Type B pancreatic cell (in vitro differentiated cells): Measurements from ENCODE around the gene TMEM123. TPM values are rescaled to one million over a fixed set of nuclear protein-coding genes. Genes with fewer than 3 reads are reported as not detected.
"Not testable (repeated sequence)": the region's sequence is repeated elsewhere in the genome, so short reads cannot be mapped to it uniquely, and the experiment has no call there.

Experiments used
- DNase-seq: peaks from one replicate; pipeline ENCODE4 v3.0.0; 2021; ENCODE audit warnings: mixed read lengths; ENCODE audit not compliant: unreplicated experiment; ENCODE audit errors: extremely low spot score
- H3K27ac Mint-ChIP-seq: 2 replicates; pipeline ENCODE4 v1.8.0; 2021; ENCODE audit warnings: mild to moderate bottlenecking, mixed read lengths
- H3K27me3 Mint-ChIP-seq: 2 replicates; pipeline ENCODE4 v1.8.0; 2021; ENCODE audit warnings: mixed read lengths
- H3K36me3 Mint-ChIP-seq: 2 replicates; pipeline ENCODE4 v1.8.0; 2021; ENCODE audit warnings: mixed read lengths
- H3K4me1 Mint-ChIP-seq: one replicate; pipeline ENCODE4 v1.8.0; 2021; ENCODE audit warnings: mixed read lengths; ENCODE audit not compliant: unreplicated experiment
- H3K4me3 Mint-ChIP-seq: 2 replicates; pipeline ENCODE4 v1.8.0; 2021; ENCODE audit warnings: mild to moderate bottlenecking, mixed read lengths
- H3K9me3 Mint-ChIP-seq: 2 replicates; pipeline ENCODE4 v1.8.0; 2021; ENCODE audit warnings: mixed read lengths
- total RNA-seq: library from RNA; stranded (reverse); gene quantifications from 2 replicates; pipeline ENCODE4 v1.2.1, GENCODE V29; 2021; ENCODE audit warnings: low replicate concordance
- TF ChIP-seq, protein P1 (sequence below): fragments of 200-600 bp; sonication (generic); conservative IDR thresholded peaks from 2 replicates; pipeline ENCODE4 v1.5.0; 2021; ENCODE audit warnings: antibody characterized with exemption, mild to moderate bottlenecking

TMEM123 gene
- total RNA-seq, 1 donor from 2014 or later: 144 TPM

DNA sequence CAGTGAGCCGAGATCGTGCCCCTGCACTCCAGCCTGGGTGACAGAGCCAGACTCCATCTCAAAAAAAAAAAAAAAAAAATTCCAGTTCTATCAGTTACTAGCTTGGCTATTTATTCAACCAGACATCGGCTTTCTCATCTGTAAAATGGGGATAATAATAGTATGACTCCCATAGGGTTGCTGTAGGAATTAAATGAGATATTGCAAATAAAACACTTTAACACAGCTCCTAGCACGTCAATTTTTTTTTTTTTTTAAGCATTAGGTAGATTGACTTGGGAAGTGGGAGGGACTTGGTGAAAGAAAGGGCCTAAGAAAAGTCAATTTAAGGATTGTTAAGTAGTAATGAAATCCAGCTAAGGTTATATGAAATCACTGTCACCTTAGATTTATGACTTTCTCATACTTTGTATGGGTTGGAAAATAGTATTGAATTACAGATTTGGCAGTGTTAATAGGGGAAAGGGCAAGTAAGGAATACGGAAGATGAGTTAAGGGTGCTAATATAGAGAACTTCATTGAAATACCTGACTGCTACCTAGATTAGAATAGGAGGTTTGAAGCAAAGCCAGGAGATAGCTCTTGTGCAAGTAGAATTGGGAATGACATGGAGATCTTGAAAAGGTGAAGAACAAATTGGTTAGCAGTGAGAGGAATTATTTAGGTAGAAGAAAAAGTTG lies 76.7 kb downstream of the TMEM123 start:
- no peak overlapping the region for H3K27ac Mint-ChIP-seq
- no peaks in the 10 kb centered on the region for H3K9me3 Mint-ChIP-seq
- H3K27me3 Mint-ChIP-seq: no peaks in the 10 kb centered on the region
- TF ChIP-seq, protein P1, sequence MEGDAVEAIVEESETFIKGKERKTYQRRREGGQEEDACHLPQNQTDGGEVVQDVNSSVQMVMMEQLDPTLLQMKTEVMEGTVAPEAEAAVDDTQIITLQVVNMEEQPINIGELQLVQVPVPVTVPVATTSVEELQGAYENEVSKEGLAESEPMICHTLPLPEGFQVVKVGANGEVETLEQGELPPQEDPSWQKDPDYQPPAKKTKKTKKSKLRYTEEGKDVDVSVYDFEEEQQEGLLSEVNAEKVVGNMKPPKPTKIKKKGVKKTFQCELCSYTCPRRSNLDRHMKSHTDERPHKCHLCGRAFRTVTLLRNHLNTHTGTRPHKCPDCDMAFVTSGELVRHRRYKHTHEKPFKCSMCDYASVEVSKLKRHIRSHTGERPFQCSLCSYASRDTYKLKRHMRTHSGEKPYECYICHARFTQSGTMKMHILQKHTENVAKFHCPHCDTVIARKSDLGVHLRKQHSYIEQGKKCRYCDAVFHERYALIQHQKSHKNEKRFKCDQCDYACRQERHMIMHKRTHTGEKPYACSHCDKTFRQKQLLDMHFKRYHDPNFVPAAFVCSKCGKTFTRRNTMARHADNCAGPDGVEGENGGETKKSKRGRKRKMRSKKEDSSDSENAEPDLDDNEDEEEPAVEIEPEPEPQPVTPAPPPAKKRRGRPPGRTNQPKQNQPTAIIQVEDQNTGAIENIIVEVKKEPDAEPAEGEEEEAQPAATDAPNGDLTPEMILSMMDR: no peak
- H3K4me1 Mint-ChIP-seq: no peaks in the 10 kb centered on the region
- peaks cover 35% of the 10 kb centered on the region for H3K36me3 Mint-ChIP-seq
- H3K4me3 Mint-ChIP-seq: no peak overlapping the region
- DNase-seq: no peak

- H3K36me3 Mint-ChIP-seq: peaks cover 32% of the 10 kb centered on the region
- not testable (repeated sequence) for H3K27ac Mint-ChIP-seq, H3K9me3 Mint-ChIP-seq
Measured at GRCh38 chr11:102374633-102375424, 77.7 kb downstream of the TMEM123 start.

GRCh38 chr11:102368472-102368871 lies 84.1 kb downstream of the TMEM123 start:
- no peak overlapping the region for H3K27ac Mint-ChIP-seq
- peaks cover 43% of the 10 kb centered on the region for H3K36me3 Mint-ChIP-seq

More at GRCh38 chr11:102374633-102375424, 77.7 kb downstream of the TMEM123 start:
- not testable (repeated sequence) for H3K27me3 Mint-ChIP-seq, H3K4me1 Mint-ChIP-seq, DNase-seq
- H3K4me3 Mint-ChIP-seq: peak overlapping the region; percentile 31

DNA sequence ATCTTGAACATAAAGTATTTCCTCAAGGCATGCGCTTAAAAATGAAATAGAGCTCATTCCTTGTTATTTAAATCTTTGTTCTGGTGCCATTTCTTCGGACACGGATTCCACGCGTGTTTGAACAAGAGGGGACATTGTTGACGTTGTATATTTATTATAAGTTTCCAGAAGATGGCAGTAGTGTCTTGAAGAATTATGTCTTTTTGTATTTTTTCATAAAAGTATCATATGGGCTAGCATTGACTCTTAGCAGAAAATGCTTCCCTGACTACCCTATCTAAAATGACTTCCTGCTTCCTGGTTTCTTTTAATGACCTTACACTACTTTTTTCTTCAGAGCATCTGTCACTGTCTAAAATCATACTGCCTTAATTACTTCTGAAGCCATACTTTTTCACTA lies 85.2 kb downstream of the TMEM123 start:
- H3K27me3 Mint-ChIP-seq: no peaks in the 10 kb centered on the region
- DNase-seq: no peak
- no peaks in the 10 kb centered on the region for H3K4me1 Mint-ChIP-seq
- H3K36me3 Mint-ChIP-seq: peaks cover 47% of the 10 kb centered on the region
- no peak overlapping the region for H3K27ac Mint-ChIP-seq
- no peaks in the 10 kb centered on the region for H3K9me3 Mint-ChIP-seq
- H3K4me3 Mint-ChIP-seq: no peak overlapping the region
- TF ChIP-seq, protein P1: peak; percentile 53

More at GRCh38 chr11:102368472-102368871, 84.1 kb downstream of the TMEM123 start:
- no peak for DNase-seq
- Mint-ChIP-seq H3K27me3 (no peaks in the 10 kb centered on the region), H3K9me3 (no peaks in the 10 kb centered on the region), H3K4me3 (no peak overlapping the region), H3K4me1 (no peaks in the 10 kb centered on the region)
- TF ChIP-seq, protein P1: no peak

DNA sequence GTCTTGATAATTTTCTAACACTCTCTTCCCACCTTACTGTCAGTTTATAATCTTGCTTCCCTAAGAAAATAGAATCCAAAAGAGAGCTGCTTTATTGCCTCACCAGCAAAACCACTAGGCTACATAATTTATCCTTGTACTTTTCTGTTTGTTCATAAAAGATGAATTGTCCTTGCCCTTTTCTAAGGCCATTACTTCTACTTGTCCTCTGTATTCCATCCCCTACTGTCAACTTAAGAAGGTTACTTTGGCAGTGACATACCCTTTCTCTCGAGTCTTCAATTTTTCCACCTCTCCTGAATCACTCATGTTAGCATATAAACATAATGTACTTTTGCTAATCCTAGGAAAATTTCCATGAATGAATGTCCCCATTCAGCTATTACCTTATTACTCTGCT lies 87.6 kb downstream of the TMEM123 start:
- Mint-ChIP-seq H3K9me3 (no peaks in the 10 kb centered on the region), H3K27me3 (no peaks in the 10 kb centered on the region), H3K4me3 (no peak overlapping the region), H3K4me1 (peaks cover 3% of the 10 kb centered on the region), H3K27ac (no peak overlapping the region), H3K36me3 (peaks cover 62% of the 10 kb centered on the region)
- DNase-seq: no peak
- TF ChIP-seq, protein P1: no peak
